Nephron progenitor cell (in vitro differentiated cells): ENCODE data around the gene GRM7.

ENCODE experiments used
- DNase-seq: peaks from one replicate; pipeline ENCODE4 v3.0.0; 2021
- H3K27ac Mint-ChIP-seq: 2 replicates; pipeline ENCODE4 v1.8.0; 2021; ENCODE audit warnings: mild to moderate bottlenecking, moderate library complexity, mixed read lengths
- H3K27me3 Mint-ChIP-seq: 2 replicates; pipeline ENCODE4 v1.8.0; 2021; ENCODE audit warnings: mild to moderate bottlenecking, low read depth, mixed read lengths; ENCODE audit not compliant: poor library complexity
- H3K36me3 Mint-ChIP-seq: 2 replicates; pipeline ENCODE4 v1.8.0; 2021; ENCODE audit warnings: low read depth, mixed read lengths
- H3K4me1 Mint-ChIP-seq: 2 replicates; pipeline ENCODE4 v1.8.0; 2021; ENCODE audit warnings: mixed read lengths
- H3K4me3 Mint-ChIP-seq: 2 replicates; pipeline ENCODE4 v1.8.0; 2021; ENCODE audit warnings: mild to moderate bottlenecking, moderate library complexity, mixed read lengths
- H3K9me3 Mint-ChIP-seq: 2 replicates; pipeline ENCODE4 v1.8.0; 2021; ENCODE audit warnings: mild to moderate bottlenecking, moderate library complexity, mixed read lengths
- CTCF ChIP-seq: fragments of 200-600 bp; sonication (generic); IDR thresholded peaks from 2 replicates; pipeline ENCODE4 v1.5.0; 2021; ENCODE audit warnings: antibody characterized with exemption

GRM7 gene

GRCh38 chr3:7469866-7470265, 609.0 kb downstream of the GRM7 start:
- Mint-ChIP-seq H3K27ac (no peak overlapping the region), H3K4me1 (no peaks in the 10 kb centered on the region), H3K27me3 (no peaks in the 10 kb centered on the region), H3K9me3 (no peaks in the 10 kb centered on the region), H3K4me3 (no peak overlapping the region), H3K36me3 (no peaks in the 10 kb centered on the region)
- no peak for TF ChIP-seq CTCF
- DNase-seq, result no peak

- H3K9me3 Mint-ChIP-seq, result no peaks in the 10 kb centered on the region
- no peak overlapping the region for H3K4me3 Mint-ChIP-seq
- no peaks in the 10 kb centered on the region for H3K36me3 Mint-ChIP-seq
- no peaks in the 10 kb centered on the region for H3K27me3 Mint-ChIP-seq
- no peak for DNase-seq
- no peak overlapping the region for H3K27ac Mint-ChIP-seq
- TF ChIP-seq CTCF, result no peak
- H3K4me1 Mint-ChIP-seq, result no peaks in the 10 kb centered on the region
Measured at GRCh38 chr3:7484636-7485035, 623.7 kb downstream of the GRM7 start.

GRCh38 chr3:7487763-7488162, 626.8 kb downstream of the GRM7 start:
- TF ChIP-seq CTCF, result no peak
- no peak overlapping the region for H3K4me3 Mint-ChIP-seq
- no peaks in the 10 kb centered on the region for H3K9me3 Mint-ChIP-seq
- no peaks in the 10 kb centered on the region for H3K27me3 Mint-ChIP-seq
- H3K27ac Mint-ChIP-seq, result no peak overlapping the region
- no peak for DNase-seq
- no peaks in the 10 kb centered on the region for H3K36me3 Mint-ChIP-seq
- no peaks in the 10 kb centered on the region for H3K4me1 Mint-ChIP-seq

- no peak for TF ChIP-seq CTCF
- H3K4me3 Mint-ChIP-seq, result no peak overlapping the region
- DNase-seq, result no peak
- no peak overlapping the region for H3K27ac Mint-ChIP-seq
- no peaks in the 10 kb centered on the region for H3K27me3 Mint-ChIP-seq
- no peaks in the 10 kb centered on the region for H3K4me1 Mint-ChIP-seq
- H3K36me3 Mint-ChIP-seq, result no peaks in the 10 kb centered on the region
- H3K9me3 Mint-ChIP-seq, result peaks cover 5% of the 10 kb centered on the region
Measured at GRCh38 chr3:7489417-7489816, 628.5 kb downstream of the GRM7 start.

- Mint-ChIP-seq H3K4me3 (no peak overlapping the region), H3K27me3 (no peaks in the 10 kb centered on the region), H3K4me1 (no peaks in the 10 kb centered on the region), H3K27ac (no peak overlapping the region), H3K36me3 (no peaks in the 10 kb centered on the region), H3K9me3 (peaks cover 23% of the 10 kb centered on the region)
- DNase-seq, result no peak
- no peak for TF ChIP-seq CTCF
Measured at GRCh38 chr3:7498715-7499114, 637.8 kb downstream of the GRM7 start.

- Mint-ChIP-seq H3K36me3 (no peaks in the 10 kb centered on the region), H3K4me3 (no peak overlapping the region), H3K4me1 (no peaks in the 10 kb centered on the region), H3K27me3 (no peaks in the 10 kb centered on the region), H3K27ac (no peak overlapping the region), H3K9me3 (peaks cover 5% of the 10 kb centered on the region)
- no peak for TF ChIP-seq CTCF
- DNase-seq, result no peak
Measured at GRCh38 chr3:7503431-7503830, 642.5 kb downstream of the GRM7 start.
